GM10266 (cell line): ENCODE results near the gene PLIN4.

ENCODE experiments used
- DNase-seq: peaks from one replicate; pipeline ENCODE4 v3.0.0; 2012; ENCODE audit errors: extremely low spot score
- CTCF ChIP-seq: IDR thresholded peaks from 2 replicates; pipeline ENCODE4 v1.5.1; 2012; ENCODE audit warnings: mild to moderate bottlenecking, low read depth; ENCODE audit not compliant: control insufficient read depth, insufficient read depth; ENCODE audit errors: missing control alignments

PLIN4 gene

DNA sequence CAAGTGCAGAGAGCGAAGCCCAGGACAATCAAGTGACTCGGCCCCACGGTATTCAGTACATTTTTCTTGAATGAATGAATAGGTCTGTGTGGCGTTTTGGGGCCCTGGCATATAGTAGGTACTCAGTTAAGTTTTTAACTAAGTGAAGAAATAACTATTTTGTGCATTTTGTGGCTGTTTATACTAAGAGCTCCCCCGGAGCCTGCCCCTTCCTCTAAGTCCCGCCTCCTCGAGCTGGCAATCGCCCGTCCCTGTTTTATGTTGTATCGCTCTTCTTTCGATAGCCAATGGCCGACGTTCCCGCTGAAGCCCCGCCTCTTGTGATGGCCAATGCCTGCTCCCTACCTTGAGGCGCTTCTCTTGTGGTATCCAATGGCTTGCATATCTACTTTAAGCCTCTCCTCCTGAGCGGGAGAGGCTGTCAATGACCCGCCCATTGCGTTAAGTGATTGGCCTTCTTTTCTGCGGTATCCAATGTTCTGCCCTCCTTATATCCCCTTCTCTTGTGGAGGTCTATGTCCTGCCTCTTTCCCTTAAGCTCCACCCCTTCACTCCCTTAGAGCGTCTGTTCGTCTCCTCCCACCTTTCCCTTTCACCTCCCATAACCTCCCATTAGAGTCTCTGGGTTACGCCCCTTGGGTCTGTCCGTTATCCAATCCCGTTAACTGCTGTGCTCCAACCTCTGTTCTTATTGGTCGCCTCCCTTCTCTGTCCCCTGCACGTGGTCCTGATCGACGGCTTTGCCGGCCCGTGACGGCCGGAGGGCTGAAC lies 46.7 kb downstream of the PLIN4 start:
- no peak for TF ChIP-seq CTCF
- peak; percentile 99 for DNase-seq

GRCh38 chr19:4467835-4468234 lies 50.5 kb downstream of the PLIN4 start:
- no peak for TF ChIP-seq CTCF
- no peak for DNase-seq

- no peak for DNase-seq
Observed at GRCh38 chr19:4464815-4465581, 53.3 kb downstream of the PLIN4 start.

GRCh38 chr19:4457654-4458395 lies 60.5 kb downstream of the PLIN4 start, which contains the start of gene UBXN6:
UBXN6 (minus strand) TSS chr19:4457794; CDS start chr19:4457697, 97 bp downstream.
- DNase-seq, result peak; percentile 99
- TF ChIP-seq CTCF, result no peak

More at GRCh38 chr19:4464815-4465581, 53.3 kb downstream of the PLIN4 start:
- no peak for TF ChIP-seq CTCF

DNA sequence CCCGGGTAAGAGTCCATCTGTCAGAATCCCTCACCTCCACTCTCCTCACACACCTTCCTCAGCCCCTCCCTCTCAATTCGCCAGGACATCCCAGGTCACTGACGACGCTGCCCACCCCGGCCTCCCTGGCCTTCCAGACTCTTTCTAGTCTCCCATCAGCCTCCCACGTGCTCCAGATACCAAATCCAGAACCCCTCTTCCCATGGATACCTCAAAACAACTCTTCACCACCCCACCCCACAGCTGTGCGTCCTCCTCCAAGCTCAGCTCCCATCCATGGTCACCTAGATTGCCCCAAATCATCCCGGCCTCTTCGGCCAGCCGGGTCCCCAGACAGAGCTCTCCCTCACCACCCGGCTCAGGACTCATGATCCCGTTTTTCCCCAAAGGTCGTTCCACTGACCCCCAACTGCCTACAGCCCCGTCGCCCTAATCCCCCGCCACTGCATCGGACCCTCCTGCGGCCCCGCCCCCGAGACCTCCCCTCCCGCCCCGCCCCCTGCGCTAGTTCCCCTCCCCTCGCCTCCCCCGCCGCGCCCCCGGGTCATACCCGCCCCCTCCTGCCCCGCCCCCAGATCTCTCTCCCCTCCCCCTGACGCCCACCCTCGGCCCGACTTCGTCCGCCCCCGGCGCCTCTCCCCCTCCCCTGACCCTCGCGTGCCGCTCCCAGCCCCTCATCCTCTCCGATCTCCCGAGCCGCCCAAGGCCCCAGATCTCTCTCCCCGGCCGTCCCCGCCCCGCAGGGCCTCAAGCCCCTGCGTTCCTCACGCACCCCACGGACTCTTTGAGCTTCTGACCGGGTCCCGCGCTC lies 61.2 kb downstream of the PLIN4 start:
- DNase-seq, result peak; percentile 87
- TF ChIP-seq CTCF, result no peak

GRCh38 chr19:4456476-4456842 lies 61.8 kb downstream of the PLIN4 start:
- no peak for DNase-seq
- TF ChIP-seq CTCF, result no peak
